Nephron (organoid): Measurements from ENCODE around the gene RPL14.

Experiments used
- H3K27ac Mint-ChIP-seq, 3 experiments: 2 replicates each; pipeline ENCODE4 v1.8.0; 2020; ENCODE audit warnings: mixed read lengths in 3 of 3, mild to moderate bottlenecking in 2 of 3, moderate library complexity in 1 of 3
- H3K27me3 Mint-ChIP-seq: 2 replicates; pipeline ENCODE4 v1.8.0; 2021; ENCODE audit warnings: low read depth, mild to moderate bottlenecking, moderate library complexity, mixed read lengths
- H3K36me3 Mint-ChIP-seq: 2 replicates; pipeline ENCODE4 v1.8.0; 2020; ENCODE audit warnings: low read depth, mixed read lengths
- H3K4me1 Mint-ChIP-seq: 2 replicates; pipeline ENCODE4 v1.8.0; 2020; ENCODE audit warnings: mixed read lengths
- H3K4me3 Mint-ChIP-seq, 3 experiments: 2 replicates each; pipeline ENCODE4 v1.8.0; 2020; ENCODE audit warnings: mild to moderate bottlenecking in 3 of 3, mixed read lengths in 3 of 3, moderate library complexity in 2 of 3
- H3K9me3 Mint-ChIP-seq: 2 replicates; pipeline ENCODE4 v1.8.0; 2020; ENCODE audit warnings: mixed read lengths
- TF ChIP-seq, protein P1 (sequence below), 3 experiments: fragments of 200-600 bp; sonication (generic); IDR thresholded peaks; one replicate each; pipeline ENCODE4 v1.5.0; 2021; ENCODE audit warnings: antibody characterized with exemption in 3 of 3; ENCODE audit not compliant: unreplicated experiment in 3 of 3

The RPL14 gene

DNA sequence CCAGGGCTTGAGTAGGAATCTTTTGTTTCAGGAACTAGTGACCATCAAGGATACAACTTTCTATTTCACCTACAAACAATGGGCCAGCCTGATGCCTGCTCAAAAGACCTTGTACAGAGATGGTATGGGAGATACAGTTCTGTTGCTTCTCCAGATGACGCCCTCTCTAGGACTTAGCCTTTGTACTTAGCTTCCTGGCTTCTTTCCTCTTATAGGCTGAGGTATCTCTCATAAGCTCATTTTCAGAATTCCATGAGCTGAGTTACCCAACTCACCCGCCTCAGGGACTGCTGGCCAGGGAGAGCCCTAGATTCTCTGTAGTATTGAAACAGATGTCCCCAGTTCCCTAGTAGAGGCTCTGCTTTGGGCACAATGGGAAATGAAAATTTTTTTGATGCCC is 40.1 kb downstream of the RPL14 start:
- no peak overlapping the region for H3K27ac Mint-ChIP-seq
- no peak overlapping the region for H3K4me3 Mint-ChIP-seq
- H3K27me3 Mint-ChIP-seq = no peaks in the 10 kb centered on the region
- H3K4me1 Mint-ChIP-seq = no peaks in the 10 kb centered on the region
- no peaks in the 10 kb centered on the region for H3K36me3 Mint-ChIP-seq
- TF ChIP-seq, protein P1, sequence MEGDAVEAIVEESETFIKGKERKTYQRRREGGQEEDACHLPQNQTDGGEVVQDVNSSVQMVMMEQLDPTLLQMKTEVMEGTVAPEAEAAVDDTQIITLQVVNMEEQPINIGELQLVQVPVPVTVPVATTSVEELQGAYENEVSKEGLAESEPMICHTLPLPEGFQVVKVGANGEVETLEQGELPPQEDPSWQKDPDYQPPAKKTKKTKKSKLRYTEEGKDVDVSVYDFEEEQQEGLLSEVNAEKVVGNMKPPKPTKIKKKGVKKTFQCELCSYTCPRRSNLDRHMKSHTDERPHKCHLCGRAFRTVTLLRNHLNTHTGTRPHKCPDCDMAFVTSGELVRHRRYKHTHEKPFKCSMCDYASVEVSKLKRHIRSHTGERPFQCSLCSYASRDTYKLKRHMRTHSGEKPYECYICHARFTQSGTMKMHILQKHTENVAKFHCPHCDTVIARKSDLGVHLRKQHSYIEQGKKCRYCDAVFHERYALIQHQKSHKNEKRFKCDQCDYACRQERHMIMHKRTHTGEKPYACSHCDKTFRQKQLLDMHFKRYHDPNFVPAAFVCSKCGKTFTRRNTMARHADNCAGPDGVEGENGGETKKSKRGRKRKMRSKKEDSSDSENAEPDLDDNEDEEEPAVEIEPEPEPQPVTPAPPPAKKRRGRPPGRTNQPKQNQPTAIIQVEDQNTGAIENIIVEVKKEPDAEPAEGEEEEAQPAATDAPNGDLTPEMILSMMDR (IDR thresholded peaks at IDR 0.05; ENCODE audit: unreplicated experiment in 3 of 3) = no peak
- H3K9me3 Mint-ChIP-seq = no peaks in the 10 kb centered on the region

DNA sequence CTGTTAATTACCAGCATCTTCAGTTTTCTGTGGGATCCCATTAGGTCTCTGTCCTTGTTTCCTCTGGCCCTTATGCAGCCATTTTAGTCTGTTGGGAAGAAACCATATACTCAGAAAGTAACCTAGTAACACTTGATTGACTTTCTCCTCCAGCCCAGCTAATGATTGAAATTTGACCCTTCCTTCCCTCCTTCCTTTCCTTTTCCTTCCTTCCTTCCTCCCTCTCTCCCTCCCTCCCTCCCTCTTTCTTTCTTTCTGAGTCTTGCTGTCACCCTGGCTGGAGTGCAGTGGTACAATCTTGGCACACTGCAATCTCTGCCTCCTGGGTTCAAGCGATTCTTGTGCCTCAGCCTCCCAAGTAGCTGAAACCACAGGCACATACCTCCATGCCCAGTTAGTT is 42.8 kb downstream of the RPL14 start:
- no peaks in the 10 kb centered on the region for H3K27me3 Mint-ChIP-seq
- no peaks in the 10 kb centered on the region for H3K36me3 Mint-ChIP-seq
- H3K9me3 Mint-ChIP-seq = no peaks in the 10 kb centered on the region
- TF ChIP-seq, protein P1 (IDR thresholded peaks at IDR 0.05; ENCODE audit: unreplicated experiment in 3 of 3) = no peak
- H3K4me1 Mint-ChIP-seq = no peaks in the 10 kb centered on the region
- no peak overlapping the region for H3K27ac Mint-ChIP-seq
- H3K4me3 Mint-ChIP-seq = no peak overlapping the region

DNA sequence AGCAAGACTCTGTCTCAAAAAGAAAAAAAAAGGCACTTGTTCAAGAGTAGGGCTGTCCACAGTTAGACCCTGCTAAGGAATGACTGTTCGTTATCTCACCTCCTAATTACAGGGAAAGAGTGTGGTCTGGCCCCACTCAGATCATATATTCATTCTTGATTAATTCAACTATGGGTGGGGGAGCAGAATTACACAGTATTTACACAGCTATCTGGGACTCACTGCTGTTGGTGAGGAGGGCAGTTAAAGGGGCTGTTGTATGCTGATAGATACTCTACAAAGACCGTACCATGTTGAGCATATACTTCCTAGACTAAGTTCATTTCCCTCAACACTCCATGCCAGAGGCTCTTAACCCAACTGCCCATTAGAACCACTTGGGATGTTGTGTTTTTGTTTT is 44.9 kb downstream of the RPL14 start:
- Mint-ChIP-seq H3K27ac (no peak overlapping the region), H3K36me3 (no peaks in the 10 kb centered on the region), H3K27me3 (no peaks in the 10 kb centered on the region), H3K9me3 (no peaks in the 10 kb centered on the region), H3K4me1 (peaks cover 15% of the 10 kb centered on the region), H3K4me3 (no peak overlapping the region)
- TF ChIP-seq, protein P1 (IDR thresholded peaks at IDR 0.05; ENCODE audit: unreplicated experiment in 3 of 3) = no peak

DNA sequence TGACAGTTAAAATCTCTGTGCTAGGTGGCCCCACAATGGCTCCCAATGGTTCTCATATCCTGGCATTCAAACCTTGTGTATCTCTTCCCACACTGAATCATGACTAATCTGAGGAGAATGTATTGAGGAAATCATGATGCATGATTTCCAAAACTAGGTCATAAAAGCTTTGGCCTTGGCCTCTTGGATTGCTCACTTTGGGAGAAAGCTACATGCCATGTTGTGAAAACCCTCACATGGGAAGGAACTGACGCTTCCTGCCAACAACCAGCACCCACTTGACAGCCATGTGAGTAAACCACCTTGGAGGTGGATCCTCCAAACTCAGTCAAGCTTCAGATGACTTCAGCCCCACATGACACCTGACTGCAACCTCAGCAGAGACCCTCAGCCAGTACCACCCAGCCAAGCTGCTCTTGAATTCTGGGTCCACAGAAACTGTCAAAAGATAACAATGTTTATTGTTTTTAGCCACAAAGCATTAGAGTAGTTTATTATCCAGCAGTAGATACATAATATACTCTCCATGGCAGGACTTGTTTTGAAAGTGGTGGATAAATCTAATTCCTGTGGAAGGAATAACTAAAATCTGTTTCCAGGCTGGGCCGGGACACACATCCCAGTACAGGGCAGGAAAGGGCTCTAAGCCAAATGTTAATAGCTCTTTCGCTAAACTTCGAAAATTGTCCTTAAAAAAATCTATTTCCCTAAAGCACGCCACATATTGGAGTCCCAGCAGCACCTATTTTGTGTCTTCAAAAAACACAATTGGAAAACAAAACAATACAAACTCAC is 47.7 kb downstream of the RPL14 start:
- TF ChIP-seq, protein P1 (IDR thresholded peaks at IDR 0.05; ENCODE audit: unreplicated experiment in 3 of 3) = no peak
- Mint-ChIP-seq H3K4me3 (peak overlapping the region; percentile 98 to 99 (median 98)), H3K27me3 (no peaks in the 10 kb centered on the region), H3K4me1 (peaks cover 15% of the 10 kb centered on the region), H3K9me3 (no peaks in the 10 kb centered on the region), H3K36me3 (peaks cover 15% of the 10 kb centered on the region), H3K27ac (peak overlapping the region in 1 of 3 experiments; percentile 98)

DNA sequence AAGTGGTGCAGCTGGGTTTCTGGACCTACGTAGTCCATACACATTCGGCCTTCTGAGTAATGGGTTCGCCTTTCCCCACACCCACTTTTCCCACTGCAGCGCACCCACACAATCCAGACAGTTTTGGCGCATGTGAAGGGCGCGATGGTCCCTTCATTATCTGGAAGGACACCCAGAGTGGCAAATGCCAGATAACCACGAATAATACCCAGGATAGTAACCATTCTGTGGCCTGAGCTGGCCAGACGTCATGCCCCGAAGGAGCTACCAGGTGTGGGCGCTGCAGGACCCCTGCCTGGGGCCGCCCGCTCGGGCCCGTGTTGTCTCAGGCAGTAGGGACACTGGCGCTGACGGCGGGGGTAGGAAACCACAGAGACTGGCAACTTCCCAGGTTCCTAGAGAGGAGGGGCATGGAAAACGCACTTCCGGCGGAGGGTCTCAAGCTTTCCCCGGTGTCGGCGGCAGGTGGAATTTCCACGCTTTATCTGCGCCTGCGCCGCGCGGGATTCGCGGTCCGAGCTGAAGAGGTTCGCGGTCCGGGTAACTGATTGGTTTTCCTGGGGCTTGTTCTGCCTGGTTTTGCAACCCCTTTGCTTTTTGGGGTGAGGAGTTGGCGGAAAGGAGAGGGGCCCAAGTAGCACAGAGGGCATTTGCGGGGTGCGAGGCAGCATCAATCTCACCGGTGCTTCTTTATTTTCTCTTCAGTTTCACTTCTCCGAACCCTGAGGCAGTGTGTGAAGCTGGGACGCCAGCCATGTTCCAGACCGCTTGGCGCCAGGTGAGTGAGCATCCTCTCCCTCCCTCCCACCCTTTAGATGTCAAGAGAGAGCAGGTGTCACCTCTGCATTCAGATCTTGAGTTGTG is 48.7 kb downstream of the RPL14 start, which contains the start of gene ZNF620:
Gene ZNF620, plus strand, starts transcription at position 441 of the 864 bp plus-strand sequence. Its CDS starts 314 bp downstream, at position 755.
- Mint-ChIP-seq H3K9me3 (no peaks in the 10 kb centered on the region), H3K36me3 (peaks cover 25% of the 10 kb centered on the region), H3K4me1 (peaks cover 15% of the 10 kb centered on the region), H3K4me3 (peak within 1 kb of the TSS; percentile 98 to 99 (median 98)), H3K27me3 (no peaks in the 10 kb centered on the region), H3K27ac (peak within 1 kb of the TSS; percentile 82 to 98 (median 96))
- TF ChIP-seq, protein P1 (IDR thresholded peaks at IDR 0.05; ENCODE audit: unreplicated experiment in 3 of 3) = peak in 2 of 3 experiments; percentile 24 to 45
